GM10266 (cell line): ENCODE measurements around the gene ALMS1.
A peak's percentile ranks its signal among the peaks of the same experiment; 100 is the strongest.
"Not testable (repeated sequence)": the region's sequence is repeated elsewhere in the genome, so short reads cannot be mapped to it uniquely, and the experiment has no call there.

Source experiments
- DNase-seq: peaks from one replicate; pipeline ENCODE4 v3.0.0; 2012; ENCODE audit errors: extremely low spot score
- TF ChIP-seq, protein P1 (sequence below): IDR thresholded peaks from 2 replicates; pipeline ENCODE4 v1.5.1; 2012; ENCODE audit warnings: mild to moderate bottlenecking, low read depth; ENCODE audit not compliant: control insufficient read depth, insufficient read depth; ENCODE audit errors: missing control alignments

ALMS1 gene

DNA sequence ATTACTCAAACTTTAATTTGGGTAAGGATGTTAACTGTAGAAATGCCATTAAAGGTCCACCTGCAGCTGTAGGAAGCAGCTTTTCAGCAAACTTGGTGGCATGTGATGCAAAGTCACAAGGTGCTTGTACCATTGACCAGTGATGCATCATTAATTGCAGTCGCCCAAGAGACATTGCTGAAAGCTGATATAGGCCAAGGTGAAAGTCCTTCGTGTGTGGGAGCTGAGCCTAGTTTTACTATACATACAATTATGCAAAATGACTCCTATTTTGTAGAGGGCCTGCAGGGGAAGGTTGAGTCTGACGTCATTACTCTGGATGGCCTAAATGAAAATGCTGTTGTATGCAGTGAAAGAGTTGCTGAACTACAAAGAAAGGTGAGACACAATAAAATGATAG is 40.5 kb downstream of the ALMS1 start:
- TF ChIP-seq, protein P1, sequence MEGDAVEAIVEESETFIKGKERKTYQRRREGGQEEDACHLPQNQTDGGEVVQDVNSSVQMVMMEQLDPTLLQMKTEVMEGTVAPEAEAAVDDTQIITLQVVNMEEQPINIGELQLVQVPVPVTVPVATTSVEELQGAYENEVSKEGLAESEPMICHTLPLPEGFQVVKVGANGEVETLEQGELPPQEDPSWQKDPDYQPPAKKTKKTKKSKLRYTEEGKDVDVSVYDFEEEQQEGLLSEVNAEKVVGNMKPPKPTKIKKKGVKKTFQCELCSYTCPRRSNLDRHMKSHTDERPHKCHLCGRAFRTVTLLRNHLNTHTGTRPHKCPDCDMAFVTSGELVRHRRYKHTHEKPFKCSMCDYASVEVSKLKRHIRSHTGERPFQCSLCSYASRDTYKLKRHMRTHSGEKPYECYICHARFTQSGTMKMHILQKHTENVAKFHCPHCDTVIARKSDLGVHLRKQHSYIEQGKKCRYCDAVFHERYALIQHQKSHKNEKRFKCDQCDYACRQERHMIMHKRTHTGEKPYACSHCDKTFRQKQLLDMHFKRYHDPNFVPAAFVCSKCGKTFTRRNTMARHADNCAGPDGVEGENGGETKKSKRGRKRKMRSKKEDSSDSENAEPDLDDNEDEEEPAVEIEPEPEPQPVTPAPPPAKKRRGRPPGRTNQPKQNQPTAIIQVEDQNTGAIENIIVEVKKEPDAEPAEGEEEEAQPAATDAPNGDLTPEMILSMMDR: no peak

DNA sequence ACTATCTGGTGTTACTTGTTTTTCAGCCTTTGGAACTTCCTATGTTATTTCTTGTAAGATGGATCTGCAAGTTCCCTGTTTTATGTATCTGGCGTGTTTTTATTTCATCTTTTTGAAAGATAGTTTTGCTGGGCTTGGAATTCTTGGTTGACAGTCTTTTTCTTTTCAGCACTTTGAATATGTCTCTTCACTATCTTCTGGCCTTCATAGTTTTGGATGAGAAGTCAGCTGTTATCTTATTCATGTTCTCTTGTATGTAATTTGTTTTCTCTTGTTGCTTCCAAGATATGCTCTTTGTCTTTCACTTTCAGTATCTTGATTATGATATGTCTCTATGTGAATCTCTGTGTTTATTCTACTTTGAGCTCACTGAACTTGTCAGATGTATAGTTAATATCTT is 50.4 kb downstream of the ALMS1 start:
- no peak for DNase-seq
- TF ChIP-seq, protein P1: no peak

More for the DNA sequence above, 40.5 kb downstream of the ALMS1 start:
- DNase-seq: no peak

DNA sequence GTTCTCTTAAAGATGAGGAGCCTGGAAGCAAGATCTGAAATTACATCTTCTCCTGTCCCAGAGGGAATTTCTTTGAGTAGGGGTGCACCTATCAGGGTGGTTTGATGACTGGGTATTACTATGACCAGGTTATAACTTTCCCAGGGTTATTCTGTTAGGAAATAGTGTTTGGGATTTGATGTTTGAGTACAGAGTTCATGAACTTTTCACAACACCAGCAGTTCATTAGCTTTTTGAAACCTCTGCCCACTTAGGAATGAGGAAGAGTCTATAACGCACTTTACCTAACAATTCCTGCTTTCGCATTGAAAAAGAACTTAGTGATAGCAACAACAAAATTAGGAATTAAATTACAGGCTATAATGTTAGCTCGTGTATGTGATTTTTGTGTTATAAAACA is 58.6 kb downstream of the ALMS1 start:
- DNase-seq: no peak
- TF ChIP-seq, protein P1: no peak

DNA sequence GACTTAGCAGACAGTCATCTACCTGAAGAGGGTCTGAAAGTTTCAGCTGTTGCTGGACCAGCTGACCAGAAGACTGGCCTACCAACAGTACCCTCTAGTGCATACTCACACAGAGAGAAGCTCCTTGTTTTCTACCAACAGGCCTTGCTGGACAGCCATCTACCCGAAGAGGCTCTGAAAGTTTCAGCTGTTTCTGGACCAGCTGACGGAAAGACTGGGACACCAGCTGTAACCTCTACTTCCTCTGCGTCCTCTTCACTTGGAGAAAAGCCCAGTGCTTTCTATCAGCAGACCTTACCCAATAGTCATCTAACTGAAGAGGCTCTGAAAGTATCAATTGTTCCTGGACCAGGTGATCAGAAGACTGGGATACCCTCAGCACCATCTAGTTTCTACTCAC is 63.2 kb downstream of the ALMS1 start:
- no peak for DNase-seq
- TF ChIP-seq, protein P1: no peak

DNA sequence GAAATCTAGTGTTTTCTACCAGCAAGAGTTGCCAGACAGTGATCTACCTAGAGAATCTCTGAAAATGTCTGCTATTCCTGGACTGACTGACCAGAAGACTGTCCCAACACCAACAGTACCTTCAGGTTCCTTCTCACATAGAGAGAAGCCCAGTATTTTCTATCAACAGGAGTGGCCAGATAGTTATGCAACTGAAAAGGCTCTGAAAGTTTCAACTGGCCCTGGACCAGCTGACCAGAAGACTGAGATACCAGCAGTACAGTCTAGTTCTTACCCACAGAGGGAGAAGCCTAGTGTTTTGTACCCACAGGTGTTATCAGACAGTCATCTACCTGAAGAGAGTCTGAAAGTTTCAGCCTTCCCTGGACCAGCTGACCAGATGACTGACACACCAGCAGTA is 63.8 kb downstream of the ALMS1 start:
- TF ChIP-seq, protein P1: no peak
- DNase-seq: no peak

DNA sequence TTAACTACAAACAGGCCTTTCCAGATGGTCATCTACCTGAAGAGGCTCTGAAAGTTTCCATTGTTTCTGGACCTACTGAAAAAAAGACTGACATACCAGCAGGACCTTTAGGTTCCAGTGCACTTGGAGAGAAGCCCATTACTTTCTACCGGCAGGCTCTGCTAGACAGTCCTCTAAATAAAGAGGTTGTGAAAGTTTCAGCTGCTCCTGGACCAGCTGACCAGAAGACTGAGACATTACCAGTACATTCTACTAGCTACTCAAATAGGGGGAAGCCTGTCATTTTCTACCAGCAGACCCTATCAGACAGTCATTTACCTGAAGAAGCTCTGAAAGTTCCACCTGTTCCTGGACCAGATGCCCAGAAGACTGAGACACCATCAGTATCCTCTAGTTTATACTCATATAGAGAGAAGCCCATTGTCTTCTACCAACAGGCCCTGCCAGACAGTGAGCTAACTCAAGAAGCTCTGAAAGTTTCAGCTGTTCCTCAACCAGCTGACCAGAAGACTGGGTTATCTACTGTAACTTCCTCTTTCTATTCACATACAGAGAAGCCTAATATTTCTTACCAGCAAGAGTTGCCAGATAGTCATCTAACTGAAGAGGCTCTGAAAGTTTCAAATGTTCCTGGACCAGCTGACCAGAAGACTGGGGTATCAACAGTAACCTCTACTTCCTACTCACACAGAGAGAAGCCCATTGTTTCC is 65.8 kb downstream of the ALMS1 start:
- TF ChIP-seq, protein P1: no peak
- DNase-seq: peak; percentile 38

DNA sequence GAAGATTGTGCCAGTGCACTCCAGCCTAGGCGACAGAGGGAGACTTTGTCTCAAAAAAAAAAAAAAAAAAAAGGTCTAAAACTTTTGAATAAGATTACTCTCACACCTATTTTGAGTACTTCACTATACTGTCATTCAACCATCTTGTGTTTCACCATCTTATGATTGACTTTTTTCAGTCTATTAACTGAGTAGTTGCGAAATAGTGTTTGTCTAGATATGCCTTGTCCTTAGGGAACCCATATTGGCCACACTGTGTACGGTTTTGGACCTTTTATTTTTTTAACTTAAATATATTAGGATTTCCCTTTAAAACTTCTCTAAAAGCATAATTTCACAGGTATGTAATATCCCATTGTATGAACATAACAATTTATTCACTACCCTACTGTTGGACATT is 72.3 kb downstream of the ALMS1 start:
- no peak for DNase-seq
- TF ChIP-seq, protein P1: no peak

DNA sequence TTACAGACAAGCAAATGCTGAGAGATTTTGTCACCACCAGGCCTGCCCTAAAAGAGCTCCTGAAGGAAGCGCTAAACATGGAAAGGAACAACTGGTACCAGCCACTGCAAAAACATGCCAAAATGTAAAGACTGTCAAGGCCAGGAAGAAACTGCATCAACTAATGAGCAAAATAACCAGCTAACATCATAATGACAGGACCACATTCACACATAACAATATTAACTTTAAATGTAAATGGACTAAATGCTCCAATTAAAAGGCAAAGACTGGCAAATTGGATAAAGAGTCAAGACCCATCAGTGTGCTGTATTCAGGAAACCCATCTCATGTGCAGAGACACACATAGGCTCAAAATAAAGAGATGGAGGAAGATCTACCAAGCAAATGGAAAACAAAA is 76.8 kb downstream of the ALMS1 start:
- DNase-seq: not testable (repeated sequence)
